ENCODE data around the gene IL17RB. TPM values are rescaled to one million over a fixed set of nuclear protein-coding genes. Genes with fewer than 3 reads are reported as not detected.

The IL17RB gene
- total and polyA plus RNA-seq, 5 donors from 2014 or later: 2.5 to 5.1 (median 3.6) TPM

DNA sequence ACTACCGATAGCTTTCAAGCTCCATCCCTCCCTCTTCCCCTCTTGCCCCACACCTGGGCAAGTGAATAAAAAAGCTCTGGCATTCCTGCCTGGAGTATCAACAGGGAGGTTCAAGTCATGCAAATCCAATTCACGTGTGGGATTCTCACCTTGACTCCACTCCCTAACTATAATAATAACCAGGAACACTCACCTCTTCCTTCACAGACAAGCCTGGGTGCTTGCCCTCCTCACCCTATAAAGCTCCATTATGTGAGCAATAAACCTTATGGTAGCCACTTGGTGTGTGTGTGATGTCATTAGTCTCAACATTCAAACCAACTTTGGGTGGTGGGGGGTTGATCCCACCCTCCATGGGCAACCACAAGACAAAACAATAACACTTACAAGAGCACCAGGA is 16.8 kb upstream of the IL17RB start:
- no peak overlapping the region for H3K4me3 Mint-ChIP-seq
- H3K9me3 Mint-ChIP-seq: no peaks in the 10 kb centered on the region
- H3K4me1 ChIP-seq (ENCODE audit: control insufficient read depth, insufficient read depth, low read length, poor library complexity, severe bottlenecking): no peaks in the 10 kb centered on the region
- DNase-seq (no peak), ATAC-seq (ENCODE audit: low read depth in 2 of 2) (no peak)
- H3K36me3 ChIP-seq (ENCODE audit: control insufficient read depth, insufficient read depth, low read length): no peaks in the 10 kb centered on the region
- H3K36me3 Mint-ChIP-seq: no peaks in the 10 kb centered on the region
- no peaks in the 10 kb centered on the region for H3K27me3 ChIP-seq (ENCODE audit: control insufficient read depth, insufficient read depth, low read length)
- H3K4me3 ChIP-seq (ENCODE audit: low read depth, low read length): no peak overlapping the region
- peaks cover 7% of the 10 kb centered on the region for H3K27me3 Mint-ChIP-seq
- no peak overlapping the region for H3K27ac Mint-ChIP-seq
- no peak overlapping the region for H3K27ac ChIP-seq (ENCODE audit: insufficient read depth, low read length, poor library complexity, severe bottlenecking)
- H3K9me3 ChIP-seq (ENCODE audit: control insufficient read depth in 2 of 2, low read length in 2 of 2): no peaks in the 10 kb centered on the region
- peaks cover 0 to 7% (median 0%) of the 10 kb centered on the region in 4 donors for H3K4me1 Mint-ChIP-seq

DNA sequence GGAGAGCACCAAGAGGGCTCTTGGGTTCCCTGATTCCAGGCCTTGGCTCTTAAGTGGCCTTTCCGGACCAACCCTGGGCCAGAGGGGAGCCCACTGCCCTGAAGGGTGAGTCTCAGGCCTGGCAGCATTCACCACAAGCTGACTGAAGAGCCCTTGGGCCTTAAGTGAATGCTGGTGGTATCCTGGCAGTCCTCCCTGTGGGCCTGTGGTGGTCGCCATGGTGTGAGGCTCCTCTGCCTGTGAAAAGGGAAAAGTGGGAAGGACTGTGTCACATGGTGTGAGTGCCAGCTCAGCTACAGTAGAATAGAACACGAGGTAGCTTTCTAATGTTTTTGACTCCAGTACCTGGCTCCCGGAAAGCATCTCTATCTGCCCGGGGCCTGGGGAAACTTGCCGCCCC is 15.4 kb upstream of the IL17RB start:
- H3K4me3 ChIP-seq (ENCODE audit: low read depth, low read length): no peak overlapping the region
- Mint-ChIP-seq H3K4me1 (peaks cover 0 to 3% (median 0%) of the 10 kb centered on the region in 4 donors), H3K9me3 (peaks cover 0 to 2% (median 0%) of the 10 kb centered on the region in 7 donors), H3K27ac (no peak overlapping the region), H3K27me3 (peaks cover 3% of the 10 kb centered on the region), H3K4me3 (no peak overlapping the region), H3K36me3 (no peaks in the 10 kb centered on the region)
- no peaks in the 10 kb centered on the region for H3K9me3 ChIP-seq (ENCODE audit: control insufficient read depth in 2 of 2, low read length in 2 of 2)
- ATAC-seq (ENCODE audit: low read depth in 2 of 2) (no peak), DNase-seq (no peak)
- no peak overlapping the region for H3K27ac ChIP-seq (ENCODE audit: insufficient read depth, low read length, poor library complexity, severe bottlenecking)
- no peaks in the 10 kb centered on the region for H3K36me3 ChIP-seq (ENCODE audit: control insufficient read depth, insufficient read depth, low read length)
- no peaks in the 10 kb centered on the region for H3K4me1 ChIP-seq (ENCODE audit: control insufficient read depth, insufficient read depth, low read length, poor library complexity, severe bottlenecking)
- no peaks in the 10 kb centered on the region for H3K27me3 ChIP-seq (ENCODE audit: control insufficient read depth, insufficient read depth, low read length)

DNA sequence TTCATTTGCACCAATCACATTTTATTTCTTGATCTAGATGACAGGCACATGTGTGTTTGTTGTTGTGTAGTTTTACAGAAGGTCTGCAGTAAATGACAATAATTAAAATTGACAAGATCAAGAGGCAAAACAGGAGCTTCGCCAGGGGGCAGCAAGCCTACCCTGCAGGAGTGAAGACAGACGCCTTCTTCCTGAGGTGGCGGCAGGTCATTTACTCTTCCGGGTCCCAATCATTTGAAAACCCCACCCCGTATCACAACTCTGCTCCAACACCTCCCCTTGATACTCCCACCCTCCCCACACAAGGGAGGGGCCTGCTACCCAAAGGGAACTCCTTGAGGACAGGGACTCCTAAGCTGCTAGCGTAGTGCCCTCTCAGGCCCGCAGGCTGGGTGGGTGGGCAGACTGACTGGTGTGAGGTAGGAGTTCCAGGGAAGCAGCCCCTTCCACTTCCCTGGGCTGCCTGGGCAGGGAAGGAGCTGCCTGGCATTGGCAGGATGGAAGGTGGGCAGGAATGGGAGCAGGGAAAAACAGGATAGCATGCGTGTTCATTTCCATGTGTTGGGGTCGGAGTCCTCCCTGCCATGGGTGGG is 13.2 kb upstream of the IL17RB start:
- no peak overlapping the region for H3K4me3 ChIP-seq (ENCODE audit: low read depth, low read length)
- no peaks in the 10 kb centered on the region for H3K4me1 Mint-ChIP-seq
- H3K9me3 ChIP-seq (ENCODE audit: control insufficient read depth in 2 of 2, low read length in 2 of 2): no peaks in the 10 kb centered on the region
- no peaks in the 10 kb centered on the region for H3K36me3 Mint-ChIP-seq
- H3K27me3 Mint-ChIP-seq: no peaks in the 10 kb centered on the region
- H3K4me1 ChIP-seq (ENCODE audit: control insufficient read depth, insufficient read depth, low read length, poor library complexity, severe bottlenecking): peaks cover 6% of the 10 kb centered on the region
- no peak for ATAC-seq (ENCODE audit: low read depth in 2 of 2)
- DNase-seq: no peak
- H3K27ac Mint-ChIP-seq: no peak overlapping the region
- H3K27me3 ChIP-seq (ENCODE audit: control insufficient read depth, insufficient read depth, low read length): no peaks in the 10 kb centered on the region
- H3K4me3 Mint-ChIP-seq: no peak overlapping the region
- H3K27ac ChIP-seq (ENCODE audit: insufficient read depth, low read length, poor library complexity, severe bottlenecking): no peak overlapping the region
- H3K9me3 Mint-ChIP-seq: peaks cover 0 to 2% (median 0%) of the 10 kb centered on the region in 7 donors
- H3K36me3 ChIP-seq (ENCODE audit: control insufficient read depth, insufficient read depth, low read length): no peaks in the 10 kb centered on the region

DNA sequence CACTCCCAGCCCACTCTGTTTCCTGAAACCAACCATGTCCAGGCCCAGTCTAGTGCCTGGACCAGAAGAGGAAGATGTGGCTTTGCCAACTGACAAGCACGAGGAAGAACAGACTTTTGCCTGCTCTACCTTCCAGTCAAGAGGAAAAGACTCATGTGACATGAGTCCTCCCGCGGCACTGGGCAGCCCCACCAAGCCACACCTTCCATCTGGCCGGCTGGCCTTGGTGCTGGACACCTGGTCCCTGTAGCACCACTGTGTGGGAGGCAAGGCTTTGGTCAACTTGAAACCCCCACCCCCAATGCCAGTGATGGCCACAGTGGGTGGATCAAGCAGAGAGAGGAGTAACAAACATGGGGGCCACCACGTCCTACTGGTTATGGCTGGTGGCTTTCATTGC is 12.7 kb upstream of the IL17RB start:
- no peak for ATAC-seq (ENCODE audit: low read depth in 2 of 2)
- H3K9me3 Mint-ChIP-seq: peaks cover 0 to 2% (median 0%) of the 10 kb centered on the region in 7 donors
- Histone ChIP-seq H3K9me3 (ENCODE audit: control insufficient read depth in 2 of 2, low read length in 2 of 2) (no peaks in the 10 kb centered on the region), H3K4me1 (ENCODE audit: control insufficient read depth, insufficient read depth, low read length, poor library complexity, severe bottlenecking) (peaks cover 6% of the 10 kb centered on the region), H3K27me3 (ENCODE audit: control insufficient read depth, insufficient read depth, low read length) (no peaks in the 10 kb centered on the region), H3K4me3 (ENCODE audit: low read depth, low read length) (no peak overlapping the region), H3K36me3 (ENCODE audit: control insufficient read depth, insufficient read depth, low read length) (no peaks in the 10 kb centered on the region), H3K27ac (ENCODE audit: insufficient read depth, low read length, poor library complexity, severe bottlenecking) (no peak overlapping the region)
- H3K4me3 Mint-ChIP-seq: no peak overlapping the region
- no peaks in the 10 kb centered on the region for H3K36me3 Mint-ChIP-seq
- no peak for DNase-seq
- no peak overlapping the region for H3K27ac Mint-ChIP-seq
- no peaks in the 10 kb centered on the region for H3K4me1 Mint-ChIP-seq
- H3K27me3 Mint-ChIP-seq: no peaks in the 10 kb centered on the region

DNA sequence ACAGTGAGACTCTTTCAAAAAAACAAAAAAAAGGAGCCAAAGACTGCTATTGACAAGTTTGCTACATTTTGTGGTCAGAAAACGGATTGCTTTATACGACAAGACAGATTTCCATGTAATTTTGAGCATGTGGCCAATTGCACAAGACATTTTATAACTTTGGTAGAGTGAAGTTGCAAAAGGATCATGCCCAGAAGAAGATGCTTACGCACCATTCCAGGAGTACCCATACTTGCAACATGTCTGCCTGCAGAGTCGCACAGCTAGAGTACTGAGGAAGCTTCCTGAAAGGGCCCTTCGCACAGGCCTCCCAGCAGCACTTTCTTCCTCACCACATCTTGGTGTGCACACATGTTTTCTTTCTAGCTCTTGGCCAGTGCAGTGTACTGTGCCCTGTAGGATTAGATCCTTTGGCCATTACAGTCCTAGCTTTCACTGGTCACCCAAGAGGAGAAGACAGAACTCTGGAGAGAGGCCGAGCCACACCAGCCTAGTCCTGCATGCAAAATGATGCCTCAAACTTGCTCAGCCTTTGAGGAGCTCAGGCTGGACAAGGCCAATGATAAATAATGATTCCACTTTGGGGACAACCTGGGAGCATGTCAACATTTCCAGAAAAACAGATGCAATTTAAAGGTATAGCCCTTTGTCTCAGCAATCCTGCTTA is 11.8 kb upstream of the IL17RB start:
- no peaks in the 10 kb centered on the region for H3K4me1 Mint-ChIP-seq
- DNase-seq (no peak), ATAC-seq (ENCODE audit: low read depth in 2 of 2) (no peak)
- Histone ChIP-seq H3K27ac (ENCODE audit: insufficient read depth, low read length, poor library complexity, severe bottlenecking) (no peak overlapping the region), H3K4me1 (ENCODE audit: control insufficient read depth, insufficient read depth, low read length, poor library complexity, severe bottlenecking) (peaks cover 6% of the 10 kb centered on the region), H3K9me3 (ENCODE audit: control insufficient read depth in 2 of 2, low read length in 2 of 2) (no peaks in the 10 kb centered on the region), H3K36me3 (ENCODE audit: control insufficient read depth, insufficient read depth, low read length) (no peaks in the 10 kb centered on the region), H3K27me3 (ENCODE audit: control insufficient read depth, insufficient read depth, low read length) (no peaks in the 10 kb centered on the region), H3K4me3 (ENCODE audit: low read depth, low read length) (no peak overlapping the region)
- H3K36me3 Mint-ChIP-seq: no peaks in the 10 kb centered on the region
- H3K27me3 Mint-ChIP-seq: peaks cover 2% of the 10 kb centered on the region
- no peak overlapping the region for H3K4me3 Mint-ChIP-seq
- peaks cover 0 to 2% (median 0%) of the 10 kb centered on the region in 7 donors for H3K9me3 Mint-ChIP-seq
- H3K27ac Mint-ChIP-seq: no peak overlapping the region

DNA sequence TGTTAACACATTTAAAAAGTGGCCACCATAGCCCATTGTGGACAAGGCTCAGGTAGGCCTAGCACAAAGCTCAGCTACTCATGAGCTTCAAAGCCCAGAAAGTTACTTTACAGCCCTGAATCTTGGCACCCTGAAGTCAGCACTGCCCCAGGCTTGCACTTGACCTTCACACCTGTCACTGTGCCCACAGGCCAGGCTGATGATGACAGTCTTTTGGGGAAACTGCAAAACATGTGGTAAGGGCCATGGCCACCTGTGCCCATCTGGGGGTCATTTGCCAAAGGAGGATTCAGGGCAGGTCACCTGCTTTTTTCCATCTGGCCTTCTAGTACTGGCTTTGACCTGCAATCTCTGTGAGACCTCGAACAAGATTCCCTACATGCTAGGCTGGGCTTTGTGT is 11.1 kb upstream of the IL17RB start:
- H3K4me3 ChIP-seq (ENCODE audit: low read depth, low read length): no peak overlapping the region
- H3K9me3 Mint-ChIP-seq: peaks cover 0 to 2% (median 0%) of the 10 kb centered on the region in 7 donors
- no peaks in the 10 kb centered on the region for H3K36me3 ChIP-seq (ENCODE audit: control insufficient read depth, insufficient read depth, low read length)
- no peaks in the 10 kb centered on the region for H3K27me3 ChIP-seq (ENCODE audit: control insufficient read depth, insufficient read depth, low read length)
- ATAC-seq (ENCODE audit: low read depth in 2 of 2) (no peak), DNase-seq (no peak)
- H3K36me3 Mint-ChIP-seq: no peaks in the 10 kb centered on the region
- no peak overlapping the region for H3K27ac ChIP-seq (ENCODE audit: insufficient read depth, low read length, poor library complexity, severe bottlenecking)
- H3K27ac Mint-ChIP-seq: no peak overlapping the region
- H3K9me3 ChIP-seq (ENCODE audit: control insufficient read depth in 2 of 2, low read length in 2 of 2): no peaks in the 10 kb centered on the region
- peaks cover 6% of the 10 kb centered on the region for H3K4me1 ChIP-seq (ENCODE audit: control insufficient read depth, insufficient read depth, low read length, poor library complexity, severe bottlenecking)
- H3K4me1 Mint-ChIP-seq: no peaks in the 10 kb centered on the region
- H3K4me3 Mint-ChIP-seq: no peak overlapping the region
- peaks cover 9% of the 10 kb centered on the region for H3K27me3 Mint-ChIP-seq

DNA sequence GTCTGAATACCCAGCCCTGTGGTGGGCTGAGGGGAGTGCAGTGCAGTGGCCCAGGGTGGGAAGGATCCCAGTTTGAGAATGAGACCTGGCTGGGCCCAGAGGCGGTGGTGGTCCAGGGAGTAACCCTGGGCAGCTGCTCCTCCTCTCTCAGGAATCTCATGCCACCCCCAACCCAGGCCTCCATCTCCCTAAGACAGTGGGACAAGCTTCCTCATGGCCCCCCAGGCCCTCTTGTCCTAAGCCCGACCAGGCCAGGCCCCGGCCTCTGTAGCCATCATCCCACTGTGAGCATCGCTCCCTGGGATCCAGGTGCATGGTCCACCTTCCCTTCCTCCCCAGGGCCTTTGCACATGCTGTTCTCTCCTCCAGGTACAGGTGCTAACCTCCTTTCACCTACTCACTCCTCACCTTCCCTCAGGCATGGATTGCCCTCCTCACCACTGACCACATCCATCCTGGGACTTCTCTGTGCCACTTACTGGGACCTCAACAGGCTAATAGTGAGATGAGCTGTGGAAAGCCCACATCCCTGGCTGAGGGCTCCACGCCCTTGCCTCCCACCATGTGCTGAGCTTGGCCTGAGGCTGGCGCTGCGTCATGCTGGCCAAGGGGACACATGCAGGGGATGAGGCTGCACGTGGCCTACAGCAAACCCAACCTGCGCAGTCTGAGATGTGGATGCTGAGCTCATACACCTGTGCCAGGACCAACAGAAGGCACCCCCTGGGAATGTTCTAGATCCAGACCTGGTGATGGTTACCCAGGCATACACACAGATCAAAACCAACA is 10.1 kb upstream of the IL17RB start:
- H3K27ac ChIP-seq (ENCODE audit: insufficient read depth, low read length, poor library complexity, severe bottlenecking): no peak overlapping the region
- DNase-seq (no peak), ATAC-seq (ENCODE audit: low read depth in 2 of 2) (no peak)
- Mint-ChIP-seq H3K27ac (peak overlapping the region in 1 of 3 donors; percentile 78), H3K27me3 (peaks cover 9% of the 10 kb centered on the region), H3K4me3 (no peak overlapping the region), H3K4me1 (no peaks in the 10 kb centered on the region), H3K9me3 (peaks cover 0 to 2% (median 0%) of the 10 kb centered on the region in 7 donors), H3K36me3 (no peaks in the 10 kb centered on the region)
- no peaks in the 10 kb centered on the region for H3K9me3 ChIP-seq (ENCODE audit: control insufficient read depth in 2 of 2, low read length in 2 of 2)
- no peaks in the 10 kb centered on the region for H3K27me3 ChIP-seq (ENCODE audit: control insufficient read depth, insufficient read depth, low read length)
- H3K36me3 ChIP-seq (ENCODE audit: control insufficient read depth, insufficient read depth, low read length): no peaks in the 10 kb centered on the region
- H3K4me1 ChIP-seq (ENCODE audit: control insufficient read depth, insufficient read depth, low read length, poor library complexity, severe bottlenecking): peaks cover 6% of the 10 kb centered on the region
- H3K4me3 ChIP-seq (ENCODE audit: low read depth, low read length): no peak overlapping the region
